ENCODE results near the gene EIF5AL1. TPM values are rescaled to one million over a fixed set of nuclear protein-coding genes. Genes with fewer than 3 reads are reported as not detected.

Gene EIF5AL1
- total and polyA plus RNA-seq, 2 of the 8 experiments (the other 6 are each of a cell fraction or from before 2014, with no cell fraction given): 1.7 to 2.2 TPM

- TF ChIP-seq EZH2 (IDR thresholded peaks at IDR 0.05; ENCODE audit: low read depth, low read length, severe bottlenecking): no peak
Measured at GRCh38 chr10:79488870-79489269, 23.5 kb upstream of the EIF5AL1 start (continued).
